Measurements from ENCODE around the gene RNF44.

RNF44 gene

GRCh38 chr5:176486189-176486757 is 50.9 kb downstream of the RNF44 start:
- Histone ChIP-seq H3K4me2 (ENCODE audit: low read depth, low read length, poor library complexity, severe bottlenecking) (no peak overlapping the region), H3K9me2 (replicated peaks; ENCODE audit: insufficient read depth, low read length) (no peaks in the 10 kb centered on the region), H2AFZ (ENCODE audit: low read depth, low read length, severe bottlenecking) (no peak overlapping the region), H3K27ac (ENCODE audit: low read depth, low read length) (no peak overlapping the region), H3K4me3 (ENCODE audit: insufficient read depth, low read length, poor library complexity, severe bottlenecking) (no peak overlapping the region), H3F3A (ENCODE audit: insufficient read depth) (no peaks in the 10 kb centered on the region), H3K36me3 (ENCODE audit: low read length) (peaks cover 9% of the 10 kb centered on the region; the same call in 1 of the 2 replicates), H3K27me3 (ENCODE audit: low read length) (no peaks in the 10 kb centered on the region), H3K9me3 (ENCODE audit: insufficient read depth, low read length) (no peaks in the 10 kb centered on the region), H4K20me1 (ENCODE audit: low read depth, low read length) (no peaks in the 10 kb centered on the region), H3K79me2 (ENCODE audit: insufficient read depth, low read length) (no peaks in the 10 kb centered on the region; the same call in 1 of the 2 replicates), H3K9ac (ENCODE audit: low read length) (no peak overlapping the region)
- TF ChIP-seq EZH2phosphoT487 (conservative IDR thresholded peaks at IDR 0.05; ENCODE audit: low read length): no peak
- TF ChIP-seq CTCF (IDR thresholded peaks at IDR 0.05; ENCODE audit: insufficient read depth, low read length, poor library complexity, severe bottlenecking): no peak

GRCh38 chr5:176485176-176485575 is 52.0 kb downstream of the RNF44 start:
- Histone ChIP-seq H4K20me1 (ENCODE audit: low read depth, low read length) (no peaks in the 10 kb centered on the region), H3K27ac (ENCODE audit: low read depth, low read length) (no peak overlapping the region), H2AFZ (ENCODE audit: low read depth, low read length, severe bottlenecking) (no peak overlapping the region), H3K27me3 (ENCODE audit: low read length) (no peaks in the 10 kb centered on the region), H3K4me2 (ENCODE audit: low read depth, low read length, poor library complexity, severe bottlenecking) (no peak overlapping the region), H3K36me3 (ENCODE audit: low read length) (peaks cover 9% of the 10 kb centered on the region; the same call in 1 of the 2 replicates), H3K9ac (ENCODE audit: low read length) (no peak overlapping the region), H3K9me3 (ENCODE audit: insufficient read depth, low read length) (no peaks in the 10 kb centered on the region), H3K79me2 (ENCODE audit: insufficient read depth, low read length) (no peaks in the 10 kb centered on the region; the same call in 1 of the 2 replicates), H3K4me3 (ENCODE audit: insufficient read depth, low read length, poor library complexity, severe bottlenecking) (no peak overlapping the region), H3K9me2 (replicated peaks; ENCODE audit: insufficient read depth, low read length) (no peaks in the 10 kb centered on the region), H3F3A (ENCODE audit: insufficient read depth) (no peaks in the 10 kb centered on the region)
- TF ChIP-seq EZH2phosphoT487 (conservative IDR thresholded peaks at IDR 0.05; ENCODE audit: low read length): no peak
- no peak for TF ChIP-seq CTCF (IDR thresholded peaks at IDR 0.05; ENCODE audit: insufficient read depth, low read length, poor library complexity, severe bottlenecking)

- H3F3A ChIP-seq (ENCODE audit: insufficient read depth): peaks cover 5% of the 10 kb centered on the region; the same call in 1 of the 2 replicates
- no peaks in the 10 kb centered on the region for H3K9me3 ChIP-seq (ENCODE audit: insufficient read depth, low read length)
- no peak overlapping the region for H3K4me2 ChIP-seq (ENCODE audit: low read depth, low read length, poor library complexity, severe bottlenecking)
- H2AFZ ChIP-seq (ENCODE audit: low read depth, low read length, severe bottlenecking): no peak overlapping the region
- H4K20me1 ChIP-seq (ENCODE audit: low read depth, low read length): no peaks in the 10 kb centered on the region
- H3K36me3 ChIP-seq (ENCODE audit: low read length): peaks cover 13% of the 10 kb centered on the region; the same call in 1 of the 2 replicates
- H3K27me3 ChIP-seq (ENCODE audit: low read length): no peaks in the 10 kb centered on the region
- H3K9me2 ChIP-seq (replicated peaks; ENCODE audit: insufficient read depth, low read length): no peaks in the 10 kb centered on the region
- H3K79me2 ChIP-seq (ENCODE audit: insufficient read depth, low read length): no peaks in the 10 kb centered on the region; the same call in 1 of the 2 replicates
- TF ChIP-seq CTCF (IDR thresholded peaks at IDR 0.05; ENCODE audit: insufficient read depth, low read length, poor library complexity, severe bottlenecking): no peak
- TF ChIP-seq EZH2phosphoT487 (conservative IDR thresholded peaks at IDR 0.05; ENCODE audit: low read length): no peak
- no peak overlapping the region for H3K9ac ChIP-seq (ENCODE audit: low read length)
- no peak overlapping the region for H3K4me3 ChIP-seq (ENCODE audit: insufficient read depth, low read length, poor library complexity, severe bottlenecking)
- no peak overlapping the region for H3K27ac ChIP-seq (ENCODE audit: low read depth, low read length)
Observed at GRCh38 chr5:176481711-176482110, 55.5 kb downstream of the RNF44 start.

Measured in SU-DHL-6 (cell line).